Dendritic cell treated with granulocyte-macrophage colony-stimulating factor and Interleukin-4, amounts not matched to agents 40 ng/mL and 50 ng/mL, for 4 days (primary cell): ENCODE measurements around the gene CBFA2T3.
A peak's percentile ranks its signal among the peaks of the same experiment; 100 is the strongest.

Experiments used
- H3K27ac Mint-ChIP-seq: one replicate; pipeline ENCODE4 v1.8.0; 2022; ENCODE audit warnings: mild to moderate bottlenecking, mixed read lengths
- H3K27me3 Mint-ChIP-seq: one replicate; pipeline ENCODE4 v1.8.0; 2022; ENCODE audit warnings: mild to moderate bottlenecking, mixed read lengths
- H3K36me3 Mint-ChIP-seq: one replicate; pipeline ENCODE4 v1.8.0; 2022; ENCODE audit warnings: low read depth, mixed read lengths
- H3K4me1 Mint-ChIP-seq: one replicate; pipeline ENCODE4 v1.8.0; 2022; ENCODE audit warnings: low read depth, mixed read lengths
- H3K4me3 Mint-ChIP-seq: one replicate; pipeline ENCODE4 v1.8.0; 2022; ENCODE audit warnings: mild to moderate bottlenecking, moderate library complexity, mixed read lengths
- H3K9me3 Mint-ChIP-seq: one replicate; pipeline ENCODE4 v1.8.0; 2022; ENCODE audit warnings: mixed read lengths
- intact Hi-C: fragments of 100-400 bp; cut with micrococcal nuclease; formaldehyde crosslinking; loops from one replicate; pipeline ENCODE4 v1.15.0; 2022

The CBFA2T3 gene

GRCh38 chr16:88888461-88889387, 88.3 kb downstream of the CBFA2T3 start:
- no peak overlapping the region for H3K4me3 Mint-ChIP-seq
- no peaks in the 10 kb centered on the region for H3K27me3 Mint-ChIP-seq
- intact Hi-C loops: no loop called here
- no peaks in the 10 kb centered on the region for H3K4me1 Mint-ChIP-seq
- H3K9me3 Mint-ChIP-seq: peaks cover 21% of the 10 kb centered on the region
- H3K27ac Mint-ChIP-seq: no peak overlapping the region
- H3K36me3 Mint-ChIP-seq: peaks cover 91% of the 10 kb centered on the region

DNA sequence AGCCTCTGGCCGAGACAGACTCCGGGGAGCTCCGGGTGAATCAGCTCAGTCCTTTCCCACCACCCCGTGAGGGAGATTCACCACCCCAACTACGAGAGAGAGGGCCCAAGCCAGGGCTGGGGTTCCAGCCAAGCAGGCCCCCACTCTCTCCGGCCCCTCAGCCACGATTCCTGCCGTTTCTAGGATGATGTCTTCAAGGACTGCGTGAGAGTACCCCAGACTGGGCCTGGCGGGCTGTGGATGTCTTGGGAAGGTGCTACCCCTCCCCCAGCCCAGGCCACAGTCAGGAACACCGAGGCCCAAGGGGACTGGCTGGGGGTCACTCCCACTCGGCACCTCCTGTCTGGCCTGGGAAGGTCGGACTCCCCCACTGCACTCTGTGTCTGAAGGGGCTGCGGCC, 89.0 kb downstream of the CBFA2T3 start:
- H3K4me1 Mint-ChIP-seq: peaks cover 4% of the 10 kb centered on the region
- H3K9me3 Mint-ChIP-seq: peaks cover 21% of the 10 kb centered on the region
- H3K27ac Mint-ChIP-seq: no peak overlapping the region
- H3K36me3 Mint-ChIP-seq: peaks cover 94% of the 10 kb centered on the region
- no peak overlapping the region for H3K4me3 Mint-ChIP-seq
- no peaks in the 10 kb centered on the region for H3K27me3 Mint-ChIP-seq
- intact Hi-C loops: no loop called here

- H3K4me1 Mint-ChIP-seq: peaks cover 15% of the 10 kb centered on the region
- H3K4me3 Mint-ChIP-seq: no peak overlapping the region
- H3K36me3 Mint-ChIP-seq: peaks cover 94% of the 10 kb centered on the region
- no peaks in the 10 kb centered on the region for H3K27me3 Mint-ChIP-seq
- intact Hi-C loops: no loop called here
- no peak overlapping the region for H3K27ac Mint-ChIP-seq
- peaks cover 28% of the 10 kb centered on the region for H3K9me3 Mint-ChIP-seq
Measured at GRCh38 chr16:88886845-88887521, 90.0 kb downstream of the CBFA2T3 start.

DNA sequence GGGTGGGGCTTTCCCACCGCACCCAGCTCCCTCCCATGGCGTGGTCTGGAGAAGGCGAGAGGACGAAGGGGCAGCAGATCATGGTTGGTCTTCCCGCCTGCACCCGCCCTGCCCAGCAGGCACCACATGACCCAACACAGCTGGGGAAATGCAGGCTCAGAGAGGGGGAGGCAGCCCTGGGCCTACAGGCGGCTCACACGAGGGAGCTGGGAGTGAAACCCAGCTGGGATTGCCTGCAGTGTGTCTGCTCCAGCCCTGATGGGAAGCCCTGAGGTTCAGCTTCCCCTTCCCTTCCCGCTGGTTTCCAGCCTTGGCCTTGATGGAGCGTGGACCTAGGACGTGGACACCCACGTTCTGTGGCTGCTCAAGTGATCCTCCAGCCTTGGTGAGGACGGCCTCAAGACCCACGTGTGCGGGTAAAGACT, 90.6 kb downstream of the CBFA2T3 start:
- peaks cover 16% of the 10 kb centered on the region for H3K4me1 Mint-ChIP-seq
- no peak overlapping the region for H3K27ac Mint-ChIP-seq
- intact Hi-C loops: no loop called here
- peaks cover 94% of the 10 kb centered on the region for H3K36me3 Mint-ChIP-seq
- peaks cover 28% of the 10 kb centered on the region for H3K9me3 Mint-ChIP-seq
- H3K27me3 Mint-ChIP-seq: no peaks in the 10 kb centered on the region
- no peak overlapping the region for H3K4me3 Mint-ChIP-seq

GRCh38 chr16:88885693-88886280, 91.2 kb downstream of the CBFA2T3 start:
- intact Hi-C loops: no loop called here
- Mint-ChIP-seq H3K4me3 (no peak overlapping the region), H3K36me3 (peaks cover 94% of the 10 kb centered on the region)

DNA sequence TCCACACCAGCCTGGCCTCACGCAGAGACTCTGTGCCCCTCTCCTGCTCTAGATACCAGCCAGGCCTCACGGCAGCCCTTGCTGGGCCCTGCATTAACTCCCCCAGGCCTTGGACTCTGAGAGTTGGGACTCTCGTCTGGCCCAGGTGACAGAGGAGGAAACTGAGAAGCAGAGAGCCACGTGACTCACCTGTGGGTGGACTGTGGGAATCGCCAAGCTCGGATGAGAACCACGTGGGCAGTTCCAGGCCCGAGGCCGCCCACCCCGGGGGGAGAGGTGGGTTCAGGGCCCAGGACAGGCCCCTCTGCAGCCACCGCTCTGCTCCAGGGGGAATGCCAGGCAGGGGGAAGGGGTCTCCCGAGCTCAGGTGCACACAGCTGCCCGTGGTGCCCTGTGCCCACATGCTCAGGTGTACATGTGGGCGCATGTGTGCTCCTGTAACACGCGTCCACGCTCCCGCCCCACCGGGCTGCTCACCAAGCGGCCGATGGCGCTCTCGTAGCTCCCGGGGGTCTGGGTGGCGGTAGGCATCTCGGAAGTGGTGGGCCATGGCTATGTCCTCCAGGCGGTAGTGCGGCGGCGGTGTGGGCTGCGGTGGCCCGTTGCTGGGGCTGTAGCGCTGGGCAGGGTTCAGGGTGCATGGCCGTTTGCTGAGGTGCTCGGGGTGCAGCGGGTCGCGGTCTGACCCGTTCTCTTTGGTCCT, 92.3 kb downstream of the CBFA2T3 start:
- Mint-ChIP-seq H3K9me3 (peaks cover 11% of the 10 kb centered on the region), H3K4me1 (peaks cover 16% of the 10 kb centered on the region), H3K4me3 (no peak overlapping the region), H3K27me3 (no peaks in the 10 kb centered on the region), H3K27ac (no peak overlapping the region), H3K36me3 (peaks cover 94% of the 10 kb centered on the region)
- intact Hi-C loops: no loop called here

More at GRCh38 chr16:88885693-88886280, 91.2 kb downstream of the CBFA2T3 start:
- peaks cover 16% of the 10 kb centered on the region for H3K4me1 Mint-ChIP-seq
- H3K9me3 Mint-ChIP-seq: peaks cover 22% of the 10 kb centered on the region
- H3K27me3 Mint-ChIP-seq: no peaks in the 10 kb centered on the region
- no peak overlapping the region for H3K27ac Mint-ChIP-seq

DNA sequence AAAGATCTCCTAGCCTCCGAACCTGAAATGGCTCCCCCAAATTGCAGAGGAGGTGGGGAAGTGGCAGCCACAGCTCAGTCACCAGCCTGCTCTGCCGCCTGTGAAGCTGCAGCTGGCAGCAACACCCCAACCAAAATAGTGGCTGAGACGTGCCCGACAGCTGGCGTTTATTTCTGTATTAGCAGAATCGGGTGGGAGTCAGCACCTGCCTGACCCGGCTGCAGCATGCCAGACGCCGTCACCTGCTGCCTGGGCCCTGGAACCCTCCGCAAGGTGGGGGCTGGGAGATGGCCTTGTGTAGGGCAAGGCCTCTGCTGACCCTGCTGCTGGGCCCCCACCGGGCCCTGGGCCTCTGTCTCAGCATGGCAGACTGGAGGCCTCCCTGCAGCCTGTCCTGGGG, 93.1 kb downstream of the CBFA2T3 start:
- Mint-ChIP-seq H3K9me3 (peaks cover 7% of the 10 kb centered on the region), H3K27ac (no peak overlapping the region), H3K4me1 (peaks cover 16% of the 10 kb centered on the region), H3K4me3 (no peak overlapping the region), H3K27me3 (no peaks in the 10 kb centered on the region), H3K36me3 (peaks cover 95% of the 10 kb centered on the region)
- intact Hi-C loops: no loop called here

DNA sequence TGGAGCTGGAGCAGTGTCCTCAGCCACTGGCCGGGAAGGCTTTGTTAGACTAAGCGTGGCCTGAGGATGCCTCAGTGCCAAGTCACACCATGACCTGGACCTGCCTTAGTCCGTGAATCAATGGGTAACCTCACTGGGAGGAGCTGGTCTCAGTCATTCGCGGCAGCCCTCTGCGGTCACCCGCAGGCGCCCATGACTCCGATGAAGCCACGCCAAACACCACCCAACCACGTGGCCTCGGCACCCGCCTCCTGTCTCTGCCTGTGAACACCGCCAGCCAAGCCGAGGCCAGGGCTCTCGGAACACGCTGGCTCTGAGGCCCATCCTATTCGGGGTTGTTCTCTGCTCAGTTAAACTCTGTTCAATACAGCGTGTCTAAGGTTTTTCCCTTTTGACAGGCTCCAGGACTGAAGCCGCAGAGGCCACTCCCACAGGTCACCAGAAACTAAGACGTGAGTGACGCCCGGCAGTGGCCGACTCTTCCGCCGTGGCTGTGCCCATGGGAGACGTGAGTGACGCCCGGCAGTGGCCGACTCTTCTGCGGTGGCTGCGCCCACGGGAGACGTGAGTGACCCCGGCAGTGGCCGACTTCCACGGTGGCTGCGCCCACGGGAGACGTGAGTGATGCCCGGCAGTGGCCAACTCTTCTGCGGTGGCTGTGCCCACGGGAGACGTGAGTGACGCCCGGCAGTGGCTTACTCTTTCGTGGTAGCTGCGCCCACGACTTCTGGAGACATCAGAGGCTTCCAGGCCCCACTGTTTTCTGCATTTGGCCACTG, 93.7 kb downstream of the CBFA2T3 start:
- intact Hi-C loops: no loop called here
- H3K36me3 Mint-ChIP-seq: peaks cover 97% of the 10 kb centered on the region
- peaks cover 7% of the 10 kb centered on the region for H3K9me3 Mint-ChIP-seq
- peak overlapping the region; percentile 62 for H3K27ac Mint-ChIP-seq
- H3K4me1 Mint-ChIP-seq: peaks cover 16% of the 10 kb centered on the region
- no peak overlapping the region for H3K4me3 Mint-ChIP-seq
- no peaks in the 10 kb centered on the region for H3K27me3 Mint-ChIP-seq

DNA sequence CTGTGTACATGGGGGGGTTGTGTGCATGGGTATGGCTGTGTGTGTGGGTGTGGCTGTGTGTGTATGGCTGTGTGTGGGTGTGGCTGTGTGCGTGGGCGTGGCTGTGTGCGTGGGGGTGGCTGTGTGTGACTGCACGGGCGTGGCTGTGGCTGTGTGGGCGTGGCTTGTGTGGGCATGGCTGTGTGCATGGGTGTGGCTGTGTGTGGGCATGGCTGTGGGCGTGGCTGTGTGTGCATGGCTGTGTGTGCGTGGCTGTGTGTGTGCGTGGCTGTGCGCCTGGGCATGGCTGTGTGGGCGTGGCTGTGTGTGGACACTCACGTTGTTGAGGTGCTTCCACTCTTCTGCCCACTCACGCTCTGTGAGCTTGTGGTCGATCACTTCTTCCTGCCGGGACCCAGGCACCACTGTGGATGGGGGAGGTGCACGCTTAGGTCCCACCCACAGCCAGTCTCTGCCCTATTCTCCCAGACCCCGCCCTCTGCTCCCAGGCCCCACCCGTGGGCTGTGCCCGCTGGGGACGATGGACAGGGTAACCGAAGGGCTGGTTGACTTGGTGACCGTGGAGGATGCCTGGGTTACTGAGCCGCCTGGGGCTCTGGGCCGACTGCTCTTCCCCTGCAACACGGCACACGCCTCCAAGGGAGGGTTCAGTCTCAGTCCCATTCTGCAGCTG, 94.5 kb downstream of the CBFA2T3 start:
- H3K27me3 Mint-ChIP-seq: no peaks in the 10 kb centered on the region
- intact Hi-C loops: no loop called here
- H3K27ac Mint-ChIP-seq: peak overlapping the region; percentile 62
- H3K9me3 Mint-ChIP-seq: peaks cover 7% of the 10 kb centered on the region
- H3K36me3 Mint-ChIP-seq: peaks cover 100% of the 10 kb centered on the region
- H3K4me3 Mint-ChIP-seq: no peak overlapping the region
- peaks cover 16% of the 10 kb centered on the region for H3K4me1 Mint-ChIP-seq

GRCh38 chr16:88881675-88882357, 95.2 kb downstream of the CBFA2T3 start:
- H3K9me3 Mint-ChIP-seq: peaks cover 7% of the 10 kb centered on the region
- peaks cover 16% of the 10 kb centered on the region for H3K4me1 Mint-ChIP-seq
- peaks cover 100% of the 10 kb centered on the region for H3K36me3 Mint-ChIP-seq
- H3K4me3 Mint-ChIP-seq: no peak overlapping the region
- H3K27me3 Mint-ChIP-seq: no peaks in the 10 kb centered on the region
- intact Hi-C loops: no loop called here
- H3K27ac Mint-ChIP-seq: peak overlapping the region; percentile 62

DNA sequence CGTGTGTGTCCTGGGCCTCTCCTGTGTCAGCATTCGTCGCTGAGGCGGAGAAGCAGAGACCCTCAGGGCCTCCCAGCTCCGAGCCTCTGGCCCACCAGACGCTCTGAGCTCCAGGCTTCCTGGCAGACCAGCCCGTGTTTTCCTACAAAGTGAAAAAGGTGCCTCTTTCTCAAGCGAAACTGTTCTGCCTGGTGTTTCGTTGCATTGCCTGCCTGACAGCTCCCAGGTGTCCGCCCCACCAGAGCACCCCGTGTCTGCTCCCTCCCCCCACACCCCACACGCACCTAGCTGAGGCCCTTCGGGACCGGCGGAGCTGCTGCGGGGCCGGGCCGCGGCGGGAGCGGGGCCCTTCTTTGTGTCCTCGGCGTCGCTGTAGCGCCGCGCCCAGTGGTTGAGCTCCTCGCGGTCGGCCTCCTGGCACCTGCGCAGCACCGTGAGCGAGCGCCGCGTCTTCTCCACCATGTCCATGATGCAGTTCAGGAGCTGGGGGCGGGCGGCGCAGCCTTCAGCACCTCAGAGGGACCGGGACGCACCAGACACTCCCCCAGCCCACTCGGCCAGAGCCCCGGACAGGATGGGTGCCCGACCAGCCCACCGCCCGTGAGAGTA, 95.9 kb downstream of the CBFA2T3 start:
- Mint-ChIP-seq H3K4me3 (no peak overlapping the region), H3K9me3 (peaks cover 7% of the 10 kb centered on the region), H3K4me1 (peaks cover 16% of the 10 kb centered on the region), H3K27ac (no peak overlapping the region), H3K27me3 (no peaks in the 10 kb centered on the region), H3K36me3 (peaks cover 100% of the 10 kb centered on the region)
- intact Hi-C loops: no loop called here
